Activated CD4-positive, CD25-positive, alpha-beta regulatory T cell (primary cell): ENCODE measurements around the gene TTC29.
"Not testable (repeated sequence)": the region's sequence is repeated elsewhere in the genome, so short reads cannot be mapped to it uniquely, and the experiment has no call there.

Experiments used
- DNase-seq, 4 experiments: peaks; one replicate each; lab custom pipeline; 2025; lab: John Stamatoyannopoulos, UW

The TTC29 gene

DNA sequence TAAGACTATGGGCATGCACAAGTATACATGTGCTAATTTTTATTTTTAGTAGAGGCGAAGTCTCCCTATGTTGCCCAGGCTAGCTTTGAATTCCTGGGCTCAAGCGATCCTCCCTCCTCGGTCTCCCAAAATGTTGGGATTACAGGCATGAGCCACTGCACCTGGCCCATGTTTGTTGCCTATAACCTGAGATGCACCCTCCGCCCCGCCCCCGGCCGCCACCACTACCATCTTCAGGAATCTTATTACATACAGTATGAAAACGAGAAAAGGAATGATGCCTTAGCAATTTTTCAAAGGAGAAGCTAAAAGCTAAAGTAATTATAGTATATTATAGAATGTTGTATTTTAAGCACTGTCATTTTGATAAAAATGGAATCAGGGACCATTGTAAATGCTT, 245.8 kb downstream of the TTC29 start:
- DNase-seq, result no peak

DNA sequence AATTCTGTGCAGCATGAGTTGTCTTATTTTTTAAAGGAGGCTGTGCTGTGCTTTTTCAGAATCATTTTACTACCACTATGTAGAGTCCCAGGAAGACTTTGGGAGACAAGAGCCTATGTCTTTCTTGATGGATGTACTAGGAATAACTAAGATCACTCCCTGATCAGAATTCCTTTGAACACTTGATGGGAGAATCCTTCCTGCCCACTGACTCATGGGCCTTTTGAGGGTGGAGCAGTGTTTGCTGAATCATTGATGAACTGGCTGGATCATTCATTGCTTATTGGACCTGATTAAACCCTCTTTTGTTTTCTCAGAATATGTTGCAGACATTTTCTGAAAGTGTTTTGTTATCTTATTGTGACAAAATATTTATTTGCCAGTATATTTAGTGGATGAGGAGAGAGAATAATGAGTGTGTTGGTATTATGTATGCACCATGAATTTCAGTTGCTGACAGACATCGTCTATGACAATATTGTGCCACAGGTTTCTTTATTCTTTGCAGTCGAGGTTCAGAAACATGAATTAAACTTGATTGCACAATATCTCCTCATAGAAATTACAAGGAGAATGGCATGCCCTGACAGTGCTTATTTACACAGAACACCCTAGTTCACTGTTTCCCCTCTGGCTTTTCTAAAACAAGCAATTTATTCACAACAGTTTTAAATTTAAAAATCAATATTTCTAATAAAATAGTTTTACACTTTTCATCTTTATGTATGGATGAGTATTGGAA, 270.7 kb downstream of the TTC29 start:
- DNase-seq, result no peak

DNA sequence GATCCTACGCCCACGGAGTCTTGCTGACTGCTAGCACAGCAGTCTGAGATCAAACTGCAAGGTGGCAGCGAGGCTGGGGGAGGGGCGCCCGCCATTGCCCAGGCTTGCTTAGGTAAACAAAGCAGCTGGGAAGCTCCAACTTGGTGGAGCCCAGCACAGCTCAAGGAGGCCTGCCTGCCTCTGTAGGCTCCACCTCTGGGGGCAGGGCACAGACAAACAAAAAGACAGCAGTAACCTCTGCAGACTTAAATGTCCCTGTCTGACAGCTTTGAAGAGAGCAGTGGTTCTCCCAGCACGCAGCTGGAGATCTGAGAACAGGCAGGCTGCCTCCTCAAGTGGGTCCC, 281.7 kb downstream of the TTC29 start:
- not testable (repeated sequence) for DNase-seq

DNA sequence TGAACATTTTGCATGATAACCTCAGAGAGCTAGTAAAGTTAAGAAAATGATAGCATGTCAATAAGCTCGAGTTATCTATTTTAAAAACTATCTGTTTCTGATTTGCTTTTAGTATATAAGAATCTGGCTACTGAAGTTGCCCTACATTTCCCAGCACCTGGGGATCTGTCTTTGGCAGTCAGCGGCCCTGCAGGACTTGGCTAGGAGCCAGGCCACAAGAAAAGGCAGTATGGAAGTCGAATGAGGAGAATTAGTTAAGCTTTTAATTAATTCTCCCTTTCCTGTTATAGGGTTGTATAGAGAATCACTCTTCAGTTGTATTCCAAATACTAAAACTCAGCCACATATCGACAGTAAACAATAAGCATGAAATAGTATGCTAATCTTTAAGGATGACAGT, 284.3 kb downstream of the TTC29 start:
- DNase-seq, result no peak
